DOHH2 (cell line): ENCODE data around the gene GRIN2D.
A peak's percentile ranks its signal among the peaks of the same experiment; 100 is the strongest.

Experiments used
- H3F3A ChIP-seq: fragments of 200-600 bp; sonication (generic), shearing (Covaris generic); 2 replicates; pipeline ENCODE4 v1.6.0; 2016; ENCODE audit warnings: antibody characterized with exemption, mild to moderate bottlenecking; ENCODE audit not compliant: control insufficient read depth, insufficient read depth
- H3K27ac ChIP-seq: fragments of 200-600 bp; sonication (generic); 2 replicates; pipeline ENCODE4 v1.5.1; 2014; ENCODE audit warnings: low read depth, mild to moderate bottlenecking, low read length, moderate library complexity
- H3K27me3 ChIP-seq: fragments of 200-600 bp; sonication (generic); 2 replicates; pipeline ENCODE4 v1.6.1; 2014; ENCODE audit warnings: mild to moderate bottlenecking, low read length, mixed read lengths; ENCODE audit not compliant: control insufficient read depth
- H3K36me3 ChIP-seq: fragments of 200-600 bp; sonication (generic); 2 replicates; pipeline ENCODE4 v1.6.1; 2014; ENCODE audit warnings: mild to moderate bottlenecking, low read length, moderate library complexity, mixed read lengths; ENCODE audit not compliant: control insufficient read depth
- H3K4me1 ChIP-seq: fragments of 200-600 bp; sonication (generic); 2 replicates; pipeline ENCODE4 v1.6.1; 2014; ENCODE audit warnings: mild to moderate bottlenecking, low read length, mixed read lengths; ENCODE audit not compliant: control insufficient read depth
- H3K4me2 ChIP-seq: fragments of 200-600 bp; sonication (generic); 2 replicates; pipeline ENCODE4 v1.6.0; 2014; ENCODE audit warnings: mild to moderate bottlenecking, low read length, moderate library complexity
- H3K4me3 ChIP-seq: fragments of 200-600 bp; sonication (generic); 2 replicates; pipeline ENCODE4 v1.5.1; 2014; ENCODE audit warnings: mild to moderate bottlenecking, low read length, mixed read lengths
- H3K79me2 ChIP-seq: fragments of 200-600 bp; sonication (generic); 2 replicates; pipeline ENCODE4 v1.6.1; 2014; ENCODE audit warnings: mild to moderate bottlenecking, low read length, mixed read lengths; ENCODE audit not compliant: control insufficient read depth
- H3K9me2 ChIP-seq: fragments of 200-600 bp; sonication (generic); replicated peaks from 2 replicates; pipeline ENCODE4 v1.6.1; 2014; ENCODE audit warnings: mild to moderate bottlenecking, low read length, mixed read lengths; ENCODE audit not compliant: control insufficient read depth
- H3K9me3 ChIP-seq: fragments of 200-600 bp; sonication (generic); 2 replicates; pipeline ENCODE4 v1.6.1; 2014; ENCODE audit warnings: antibody characterized with exemption, low read length, mixed read lengths; ENCODE audit not compliant: control insufficient read depth, insufficient read depth
- H4K20me1 ChIP-seq: fragments of 200-600 bp; sonication (generic); 2 replicates; pipeline ENCODE4 v1.6.0; 2014; ENCODE audit warnings: low read depth, mild to moderate bottlenecking, antibody characterized with exemption, low read length, moderate library complexity; ENCODE audit not compliant: control insufficient read depth, insufficient read depth
- CTCF ChIP-seq: fragments of 200-600 bp; sonication (generic); IDR thresholded peaks from one replicate; pipeline ENCODE4 v1.5.1; 2014; ENCODE audit warnings: antibody characterized with exemption, mild to moderate bottlenecking, low read depth, low read length; ENCODE audit not compliant: poor library complexity, severe bottlenecking
- EZH2phosphoT487 ChIP-seq: fragments of 200-600 bp; sonication (generic); IDR thresholded peaks from 2 replicates; pipeline ENCODE4 v1.6.1; 2017; ENCODE audit warnings: borderline replicate concordance, mild to moderate bottlenecking, antibody characterized with exemption, low read length, moderate library complexity, mixed read lengths

The GRIN2D gene

GRCh38 chr19:48393559-48394330 lies at the start of gene GRIN2D:
TSS of gene GRIN2D (plus strand) at chr19:48393668. CDS start at chr19:48398393, 4,725 bp downstream.
- peaks cover 59% of the 10 kb centered on the region for H3K27me3 ChIP-seq
- peaks cover 28% of the 10 kb centered on the region for H3K4me1 ChIP-seq
- no peak within 1 kb of the TSS for H3K4me3 ChIP-seq
- H3K4me2 ChIP-seq, result peak within 1 kb of the TSS; percentile 39
- no peaks in the 10 kb centered on the region for H3K9me2 ChIP-seq
- no peaks in the 10 kb centered on the region for H3K9me3 ChIP-seq
- peaks cover 3% of the 10 kb centered on the region; the same call in 1 of the 2 replicates for H4K20me1 ChIP-seq
- peaks cover 23% of the 10 kb centered on the region for H3K79me2 ChIP-seq
- H3F3A ChIP-seq, result no peaks in the 10 kb centered on the region
- peaks cover 17% of the 10 kb centered on the region for H3K36me3 ChIP-seq
- no peak within 1 kb of the TSS for H3K27ac ChIP-seq
- peak; percentile 93; the same call in 1 of the 2 replicates for TF ChIP-seq EZH2phosphoT487
- TF ChIP-seq CTCF, result peak; percentile 15

- 0 out of 2 replicates have a peak, but pooled peaks cover 4% of the 10 kb centered on the region for H4K20me1 ChIP-seq
- no peaks in the 10 kb centered on the region for H3K27me3 ChIP-seq
- peaks cover 4% of the 10 kb centered on the region; the same call in 1 of the 2 replicates for H3K36me3 ChIP-seq
- no peaks in the 10 kb centered on the region for H3K9me2 ChIP-seq
- H3K27ac ChIP-seq, result no peak overlapping the region
- no peaks in the 10 kb centered on the region; the same call in 1 of the 2 replicates for H3K4me1 ChIP-seq
- no peaks in the 10 kb centered on the region for H3K9me3 ChIP-seq
- no peaks in the 10 kb centered on the region for H3K79me2 ChIP-seq
- no peak overlapping the region for H3K4me3 ChIP-seq
- H3K4me2 ChIP-seq, result no peak overlapping the region
- TF ChIP-seq EZH2phosphoT487, result no peak
- TF ChIP-seq CTCF, result no peak
- H3F3A ChIP-seq, result no peaks in the 10 kb centered on the region; the same call in 1 of the 2 replicates
These were observed 48.6 kb upstream of the GRIN2D start for GRCh38 chr19:48344892-48345291.

- H3K9me2 ChIP-seq, result no peaks in the 10 kb centered on the region
- H3F3A ChIP-seq, result no peaks in the 10 kb centered on the region; the same call in 1 of the 2 replicates
- no peaks in the 10 kb centered on the region for H3K27me3 ChIP-seq
- TF ChIP-seq CTCF (no peak), EZH2phosphoT487 (no peak)
- no peak overlapping the region for H3K4me2 ChIP-seq
- H3K9me3 ChIP-seq, result no peaks in the 10 kb centered on the region
- H4K20me1 ChIP-seq, result 0 out of 2 replicates have a peak, but pooled peaks cover 4% of the 10 kb centered on the region
- H3K27ac ChIP-seq, result no peak overlapping the region
- peaks cover 4% of the 10 kb centered on the region; the same call in 1 of the 2 replicates for H3K36me3 ChIP-seq
- no peaks in the 10 kb centered on the region; the same call in 1 of the 2 replicates for H3K4me1 ChIP-seq
- H3K4me3 ChIP-seq, result no peak overlapping the region
- no peaks in the 10 kb centered on the region for H3K79me2 ChIP-seq
These were observed 47.3 kb upstream of the GRIN2D start for GRCh38 chr19:48346191-48346590.
